Measurements from ENCODE around the gene ADGRD1.

Gene ADGRD1

GRCh38 chr12:130938186-130938585 lies 15.5 kb upstream of the ADGRD1 start:
- no peak for DNase-seq

GRCh38 chr12:130944878-130945277 lies 8.8 kb upstream of the ADGRD1 start:
- no peak for DNase-seq

- DNase-seq, result no peak
Measured at GRCh38 chr12:130945786-130946492, 7.8 kb upstream of the ADGRD1 start.

GRCh38 chr12:130947028-130947613 lies 6.6 kb upstream of the ADGRD1 start:
- peak; percentile 9 for DNase-seq

GRCh38 chr12:130948136-130948535 lies 5.6 kb upstream of the ADGRD1 start:
- DNase-seq, result no peak

- no peak for DNase-seq
Measured at GRCh38 chr12:130948751-130949150, 5.0 kb upstream of the ADGRD1 start.

GRCh38 chr12:130949806-130950205 lies 3.9 kb upstream of the ADGRD1 start:
- no peak for DNase-seq

- no peak for DNase-seq
Measured at GRCh38 chr12:130951636-130952035, 2.1 kb upstream of the ADGRD1 start.

- DNase-seq, result no peak
Measured at GRCh38 chr12:130952171-130952954, 1.3 kb upstream of the ADGRD1 start.

- no peak for DNase-seq
Measured at GRCh38 chr12:130954544-130954831, 781 bp downstream of the ADGRD1 start.

GRCh38 chr12:130955238-130955816 lies 1.6 kb downstream of the ADGRD1 start:
- DNase-seq, result no peak

- DNase-seq, result no peak
Measured at GRCh38 chr12:130956009-130956408, 2.3 kb downstream of the ADGRD1 start.

- DNase-seq, result no peak
Measured at GRCh38 chr12:130956456-130957303, 3.0 kb downstream of the ADGRD1 start.

- no peak for DNase-seq
Measured at GRCh38 chr12:130957304-130957621, 3.6 kb downstream of the ADGRD1 start.

- DNase-seq, result no peak
Measured at GRCh38 chr12:130958557-130959140, 4.9 kb downstream of the ADGRD1 start.

- DNase-seq, result no peak
Measured at GRCh38 chr12:130959632-130960031, 5.9 kb downstream of the ADGRD1 start.

GRCh38 chr12:130960058-130960457 lies 6.4 kb downstream of the ADGRD1 start:
- DNase-seq, result no peak

GRCh38 chr12:130960787-130961186 lies 7.1 kb downstream of the ADGRD1 start:
- DNase-seq, result no peak

- no peak for DNase-seq
Measured at GRCh38 chr12:130961921-130962451, 8.3 kb downstream of the ADGRD1 start.

GRCh38 chr12:130965214-130965613 lies 11.5 kb downstream of the ADGRD1 start:
- no peak for DNase-seq

- DNase-seq, result peak; percentile 75
Measured at GRCh38 chr12:130965668-130966067, 12.0 kb downstream of the ADGRD1 start.

- peak; percentile 82 for DNase-seq
Measured at GRCh38 chr12:130966443-130967030, 12.8 kb downstream of the ADGRD1 start.
